Activated T-helper 1 cell treated with anti-CD3 and anti-CD28 coated beads, Interleukin-2, amount 50 U/mL, for 16 hours (primary cell): ENCODE measurements around the gene RILPL2.
"Not testable (repeated sequence)": the region's sequence is repeated elsewhere in the genome, so short reads cannot be mapped to it uniquely, and the experiment has no call there.

Source experiments
- DNase-seq, 2 donors: peaks; one replicate each; pipeline ENCODE4 v3.0.0-alpha.2; 2020; ENCODE audit warnings: low read depth in 1 of 2, low spot score in 1 of 2

Gene RILPL2, protein sequence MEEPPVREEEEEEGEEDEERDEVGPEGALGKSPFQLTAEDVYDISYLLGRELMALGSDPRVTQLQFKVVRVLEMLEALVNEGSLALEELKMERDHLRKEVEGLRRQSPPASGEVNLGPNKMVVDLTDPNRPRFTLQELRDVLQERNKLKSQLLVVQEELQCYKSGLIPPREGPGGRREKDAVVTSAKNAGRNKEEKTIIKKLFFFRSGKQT

DNA sequence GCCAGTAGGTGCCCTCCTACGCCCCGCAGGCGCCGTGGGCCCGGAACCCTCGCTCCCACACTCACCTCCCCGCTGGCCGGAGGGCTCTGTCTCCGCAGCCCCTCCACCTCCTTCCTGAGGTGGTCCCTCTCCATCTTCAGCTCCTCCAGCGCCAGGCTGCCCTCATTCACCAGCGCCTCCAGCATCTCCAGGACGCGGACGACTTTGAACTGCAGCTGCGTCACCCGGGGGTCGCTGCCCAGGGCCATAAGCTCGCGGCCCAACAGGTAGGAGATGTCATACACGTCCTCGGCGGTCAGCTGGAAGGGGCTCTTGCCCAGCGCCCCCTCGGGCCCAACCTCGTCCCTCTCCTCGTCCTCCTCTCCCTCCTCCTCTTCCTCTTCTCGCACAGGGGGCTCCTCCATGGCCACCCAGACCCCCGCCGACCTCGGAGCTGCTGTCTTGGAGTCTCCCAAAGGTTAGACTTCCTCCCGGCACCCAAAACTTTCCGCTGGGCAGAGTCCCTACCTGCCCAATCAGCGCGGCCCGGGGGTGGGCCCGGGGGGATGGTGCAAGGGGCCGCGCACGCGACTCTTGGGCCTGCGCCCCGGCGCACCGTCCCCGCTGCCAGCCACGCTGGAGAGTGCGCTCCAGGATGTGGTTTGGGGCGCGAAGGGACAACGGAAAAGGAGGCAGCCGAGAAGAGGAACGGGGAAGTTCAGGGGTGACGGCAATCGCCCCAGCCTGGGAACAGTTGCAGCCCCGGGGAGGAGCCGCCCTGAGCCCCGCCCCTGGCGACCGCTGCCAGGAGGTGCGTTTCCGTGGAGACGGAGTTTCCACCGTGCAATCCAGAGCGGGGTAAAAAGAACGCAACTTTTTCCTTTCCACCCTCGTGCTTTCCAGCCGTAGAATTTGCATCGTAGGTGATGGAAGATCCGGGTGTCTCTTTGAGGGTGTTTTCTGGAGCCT lies at the start of gene RILPL2:
RILPL2 (minus strand) TSS at position 668 of the 948 bp plus-strand sequence; CDS start at position 404, 264 bp downstream.
- peak; percentile 82 to 87 for DNase-seq

GRCh38 chr12:123485756-123486155 lies 49.3 kb upstream of the RILPL2 start:
- DNase-seq, result no peak

GRCh38 chr12:123483602-123484248 lies 47.2 kb upstream of the RILPL2 start:
- no peak for DNase-seq

DNA sequence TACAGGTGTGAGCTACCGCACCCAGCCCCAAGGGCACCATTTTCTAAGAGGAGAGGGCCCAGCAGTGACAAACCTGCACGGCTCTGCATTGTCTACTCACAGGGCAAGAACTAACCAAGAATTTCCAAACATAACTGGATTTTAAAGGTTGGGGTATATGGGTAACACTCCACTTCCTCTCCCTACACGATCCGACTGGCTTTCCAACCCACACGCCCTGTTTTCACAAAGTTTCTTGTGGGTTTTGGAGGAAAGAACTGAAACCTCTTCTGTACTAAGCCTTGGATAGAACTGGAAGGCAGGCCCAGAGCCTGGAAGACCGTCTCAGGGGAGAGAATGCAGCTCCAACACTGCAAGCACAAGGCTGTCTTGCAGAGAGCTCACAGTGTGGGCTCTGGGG lies 46.4 kb upstream of the RILPL2 start:
- no peak for DNase-seq

GRCh38 chr12:123481251-123481650 lies 44.8 kb upstream of the RILPL2 start:
- DNase-seq, result not testable (repeated sequence)

DNA sequence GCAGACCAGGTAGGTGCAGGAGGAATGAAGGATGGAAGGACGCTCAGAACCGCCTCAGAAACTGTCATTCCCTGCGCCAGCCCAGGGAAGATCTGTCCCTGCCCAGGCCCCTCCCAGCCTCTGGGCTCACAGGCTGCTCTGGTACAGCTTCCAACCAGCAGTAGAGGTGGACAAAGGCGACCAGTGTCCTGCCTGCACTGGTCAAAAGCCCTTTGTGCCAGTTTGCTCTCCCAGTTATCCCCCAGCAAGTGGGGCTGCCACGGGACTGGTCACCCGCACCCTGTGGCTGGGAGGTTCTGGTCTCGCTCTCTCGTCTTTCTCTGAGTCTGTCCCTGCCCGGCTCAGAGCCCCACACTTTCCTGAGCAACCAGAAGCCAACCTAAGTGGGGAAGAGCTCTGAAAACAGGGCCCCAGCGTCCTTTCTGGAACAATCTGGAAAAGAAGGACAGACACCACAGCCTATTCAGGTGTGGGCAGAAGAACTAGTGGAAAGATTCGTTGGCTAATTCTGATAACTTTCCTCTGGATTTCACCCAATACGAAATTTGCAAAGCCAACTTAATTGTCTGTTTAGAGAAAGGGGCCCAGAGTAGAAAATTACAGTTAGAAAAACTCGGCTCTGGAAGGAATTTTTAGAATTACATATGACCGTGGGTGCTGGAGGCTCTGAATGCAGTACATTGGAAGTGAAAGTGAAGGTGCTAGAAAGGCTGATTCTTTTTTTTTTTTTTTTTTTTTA lies 43.1 kb upstream of the RILPL2 start:
- DNase-seq, result no peak

- DNase-seq, result no peak
Measured at GRCh38 chr12:123478762-123479161, 42.3 kb upstream of the RILPL2 start.

DNA sequence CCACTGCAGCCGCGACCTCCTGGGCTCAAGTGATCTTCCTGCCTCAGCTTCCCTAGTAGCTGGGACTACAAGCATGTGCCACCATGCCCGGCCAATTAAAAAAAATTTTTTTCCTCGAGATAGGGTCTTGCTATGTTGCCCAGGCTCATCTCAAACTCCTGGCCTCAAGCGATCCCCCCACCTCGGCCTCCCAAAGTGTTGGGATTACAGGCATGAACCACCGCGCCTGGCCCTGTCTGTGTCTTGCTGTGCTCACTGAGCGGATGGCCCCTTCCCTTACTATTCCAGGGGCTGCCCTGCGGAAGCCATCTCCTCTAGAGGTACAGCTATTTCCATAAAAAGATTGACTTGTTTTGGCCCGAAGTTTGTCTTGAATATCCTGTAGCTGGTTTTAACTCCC lies 41.6 kb upstream of the RILPL2 start:
- DNase-seq, result no peak

GRCh38 chr12:123475246-123475703 lies 38.8 kb upstream of the RILPL2 start:
- DNase-seq, result no peak

- no peak for DNase-seq
Measured at GRCh38 chr12:123474485-123475245, 38.2 kb upstream of the RILPL2 start.

GRCh38 chr12:123472438-123472849 lies 36.0 kb upstream of the RILPL2 start:
- no peak for DNase-seq

DNA sequence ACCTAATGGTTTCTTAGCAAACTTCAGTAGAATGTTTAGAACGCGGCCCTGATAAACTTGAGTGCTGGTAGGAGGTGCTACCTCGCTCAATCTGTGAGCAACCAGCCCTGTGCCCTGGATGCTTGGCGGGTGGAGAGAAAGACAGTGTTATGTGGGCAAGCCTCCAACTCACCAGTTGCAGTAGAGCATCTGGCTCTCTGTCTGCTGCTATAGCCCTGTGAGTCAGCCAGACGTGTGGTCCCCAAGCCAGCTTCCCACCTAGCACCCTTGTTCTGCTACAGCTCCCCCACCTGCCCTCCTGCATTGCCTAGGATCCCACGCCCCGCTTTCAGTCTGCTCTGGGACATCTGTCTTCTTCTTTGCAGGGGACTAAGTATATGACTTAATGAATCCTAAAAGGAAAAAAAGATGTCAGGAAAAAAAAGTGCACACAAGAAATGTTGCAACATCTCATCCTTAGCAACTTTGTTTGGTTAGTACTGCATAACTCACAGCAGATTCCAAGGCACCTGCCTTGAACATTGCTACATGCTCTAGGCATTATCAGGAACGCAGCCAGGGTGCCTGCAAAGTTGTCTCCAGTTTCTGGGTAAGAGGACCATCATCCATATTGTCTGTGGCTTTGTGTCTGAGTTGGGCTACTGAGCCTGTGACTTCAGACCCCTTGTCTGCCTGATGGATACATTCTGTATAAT lies 35.0 kb upstream of the RILPL2 start:
- no peak for DNase-seq

DNA sequence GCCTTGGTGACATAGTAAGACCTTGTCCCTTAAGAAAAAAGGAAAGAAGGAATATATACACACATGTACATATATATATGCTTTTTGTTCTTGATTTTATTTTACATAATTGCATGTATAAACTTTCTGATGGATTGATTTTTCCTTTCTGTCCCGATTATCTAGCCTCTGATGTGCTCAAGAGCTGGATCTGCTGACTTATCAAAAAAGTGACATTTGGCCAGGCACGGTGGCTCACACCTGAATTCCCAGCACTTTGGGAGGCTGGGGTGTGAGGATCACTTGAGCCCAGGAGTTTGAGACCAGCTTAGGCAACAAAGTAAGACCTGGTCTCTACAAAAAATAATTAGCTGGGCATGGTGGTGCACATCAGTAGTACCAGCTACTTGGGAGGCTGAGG lies 33.5 kb upstream of the RILPL2 start:
- no peak for DNase-seq

DNA sequence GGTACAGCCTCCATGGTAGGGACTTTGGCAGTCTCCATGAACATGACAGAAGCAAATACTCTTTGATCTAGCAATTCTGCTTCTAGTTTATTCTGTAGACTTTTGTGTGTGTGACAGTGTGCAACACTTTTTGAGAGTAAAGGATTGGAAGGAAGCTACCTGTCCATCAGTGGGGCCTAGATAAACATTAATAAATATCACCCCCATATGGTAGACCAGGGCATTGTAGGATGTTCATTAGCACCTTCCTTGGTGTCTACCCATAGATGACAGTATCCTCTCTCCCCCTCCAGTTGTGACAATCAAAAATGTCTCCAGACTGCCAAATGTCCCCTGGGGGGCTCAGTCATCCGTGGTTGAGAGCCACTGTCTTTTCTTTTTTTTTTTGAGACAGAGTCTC lies 32.3 kb upstream of the RILPL2 start:
- no peak for DNase-seq

DNA sequence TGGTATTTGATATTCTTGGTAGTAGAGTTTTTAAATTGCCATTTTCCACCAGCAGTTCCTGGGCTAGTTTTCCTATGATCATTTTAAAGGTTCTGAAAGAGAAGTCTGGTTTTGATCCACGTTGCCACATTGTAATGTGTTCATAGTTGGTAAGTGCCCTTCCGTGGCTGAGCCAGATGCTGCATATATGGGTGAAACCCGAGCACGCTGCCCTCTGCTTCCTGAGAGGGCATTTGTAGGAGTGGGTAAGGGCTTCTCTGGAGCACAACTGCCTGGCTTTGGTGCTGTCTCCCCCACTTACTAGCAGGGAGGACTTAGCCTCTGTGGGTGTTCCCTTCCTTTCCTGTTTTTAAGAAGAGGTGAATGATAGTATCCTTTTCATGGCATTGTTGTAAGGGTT lies 28.6 kb upstream of the RILPL2 start:
- no peak for DNase-seq

DNA sequence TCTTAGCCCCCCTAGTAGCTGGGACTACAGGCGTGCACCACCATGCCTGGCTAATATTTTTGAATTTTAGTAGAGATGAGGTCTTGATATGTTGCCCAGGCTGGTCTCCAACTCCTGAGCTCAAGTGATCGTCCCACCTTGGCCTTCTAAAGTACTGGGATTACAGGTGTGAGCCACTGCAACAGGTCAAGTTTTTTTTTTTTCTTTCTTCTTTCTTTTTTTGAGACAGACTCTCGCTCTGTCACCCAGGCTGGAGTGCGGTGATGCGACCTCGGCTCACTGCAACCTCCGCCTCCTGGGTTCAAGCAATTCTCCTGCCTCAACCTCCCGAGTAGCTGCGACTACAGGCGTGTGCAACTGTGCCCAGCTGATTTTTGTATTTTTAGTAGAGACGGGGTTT lies 26.7 kb upstream of the RILPL2 start:
- DNase-seq, result not testable (repeated sequence)

DNA sequence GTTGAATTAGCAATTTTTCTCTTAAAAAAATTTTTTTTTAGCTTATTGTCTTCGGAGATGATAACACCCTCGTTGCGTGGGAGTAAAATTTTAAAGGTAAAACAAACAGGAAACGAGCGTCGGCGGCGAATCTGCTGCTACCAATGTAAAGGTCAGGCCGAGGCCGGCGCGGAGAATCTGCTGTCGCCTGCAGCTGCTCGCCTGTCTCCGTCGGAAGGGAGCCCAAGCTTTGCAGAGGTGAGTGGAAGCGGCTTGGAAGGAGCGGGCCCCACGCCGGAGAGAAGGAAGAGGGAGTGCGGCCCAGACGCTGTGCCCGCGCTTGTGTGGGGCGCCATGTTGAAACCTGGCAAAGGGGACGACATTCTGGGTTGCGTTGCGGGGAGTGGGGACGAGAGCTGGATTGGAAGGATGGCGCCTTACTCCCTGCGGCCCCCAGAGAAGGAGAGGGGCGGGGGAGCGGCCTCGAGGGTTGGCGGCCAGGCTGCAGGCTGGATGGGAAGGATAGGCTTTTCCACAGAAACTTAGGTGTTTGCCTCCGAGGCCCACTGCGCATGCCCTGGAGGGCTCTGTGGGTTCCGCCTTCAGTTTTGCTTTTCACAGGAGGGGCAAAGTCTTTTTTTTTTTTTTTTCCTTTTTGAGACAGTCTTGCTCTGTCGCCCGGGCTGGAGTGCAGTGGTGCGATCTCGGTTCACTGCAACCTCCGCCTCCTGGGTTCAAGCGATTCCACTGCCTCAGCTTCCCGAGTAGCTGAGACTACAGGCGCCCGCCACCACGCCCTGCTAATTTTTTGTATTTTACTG lies 21.7 kb upstream of the RILPL2 start, which contains the start of gene SNRNP35:
SNRNP35 (plus strand) TSS at position 160 of the 800 bp plus-strand sequence. CDS start 7,402 bp downstream, outside the sequence.
- peak; percentile 72 to 74 for DNase-seq

DNA sequence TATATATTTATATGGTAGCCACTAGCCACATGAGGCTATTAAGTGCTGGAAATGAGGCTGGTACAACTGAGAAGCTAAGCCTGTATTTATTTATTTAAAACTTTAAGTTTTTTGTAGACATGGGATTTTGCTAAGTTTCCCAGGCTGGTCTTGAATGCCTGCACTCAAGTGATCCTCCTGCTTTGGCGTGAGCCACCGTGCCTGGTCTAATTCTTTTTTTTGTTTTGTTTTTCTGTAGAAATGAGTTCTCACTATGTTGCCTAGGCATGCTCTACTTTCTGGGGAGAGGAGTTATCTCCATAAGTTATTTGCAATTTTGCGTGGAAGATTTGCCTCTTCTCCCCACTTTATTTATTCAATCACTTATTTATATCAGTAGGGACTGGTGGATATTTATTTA lies 16.7 kb upstream of the RILPL2 start:
- no peak for DNase-seq

- not testable (repeated sequence) for DNase-seq
Measured at GRCh38 chr12:123452276-123452550, 15.7 kb upstream of the RILPL2 start.
